Activated T-cell treated with anti-CD3 and anti-CD28 coated beads, Interleukin-2, amount 50 U/mL, for 72 hours (primary cell): ENCODE results near the gene TMEM151B. TPM values are rescaled to one million over a fixed set of nuclear protein-coding genes. Genes with fewer than 3 reads are reported as not detected.

Source experiments
- ATAC-seq, 2 donors: fragments of 150-1000 bp; cut with Tn5 transposase; replicated peaks in 1 of 2; 2 replicates each; pipeline ENCODE4 v1.10.0; 2021; ENCODE audit warnings: moderate library complexity in 2 of 2, mild to moderate bottlenecking in 1 of 2
- DNase-seq, 2 donors: peaks; one replicate each; pipeline ENCODE4 v3.0.0; 2021 to 2022; ENCODE audit warnings: mixed read lengths in 1 of 2
- H3K27ac Mint-ChIP-seq: one replicate; pipeline ENCODE4 v1.8.0; 2022; ENCODE audit warnings: mild to moderate bottlenecking, moderate library complexity, mixed read lengths
- H3K27me3 Mint-ChIP-seq: one replicate; pipeline ENCODE4 v1.8.0; 2022; ENCODE audit warnings: low read depth, mixed read lengths
- H3K36me3 Mint-ChIP-seq, 2 donors: one replicate each; pipeline ENCODE4 v1.8.0; 2022; ENCODE audit warnings: mixed read lengths in 2 of 2, mild to moderate bottlenecking in 1 of 2; ENCODE audit not compliant: insufficient read depth in 2 of 2
- H3K4me1 Mint-ChIP-seq: one replicate; pipeline ENCODE4 v1.8.0; 2022; ENCODE audit warnings: low read depth, mixed read lengths
- H3K4me3 Mint-ChIP-seq, 2 donors: one replicate each; pipeline ENCODE4 v1.8.0; 2022; ENCODE audit warnings: mild to moderate bottlenecking in 2 of 2, mixed read lengths in 2 of 2, moderate library complexity in 2 of 2
- H3K9me3 Mint-ChIP-seq, 2 donors: one replicate each; pipeline ENCODE4 v1.8.0; 2022; ENCODE audit warnings: mixed read lengths in 2 of 2
- total RNA-seq, 2 donors: library from RNA; stranded (reverse); gene quantifications; one replicate each; pipeline ENCODE4 v1.2.3, GENCODE V29; 2022

Gene TMEM151B
- total RNA-seq, 2 donors from 2014 or later: 0.25 TPM; not detected in 1

GRCh38 chr6:44266347-44266746 lies 3.9 kb upstream of the TMEM151B start:
- no peaks in the 10 kb centered on the region for H3K9me3 Mint-ChIP-seq
- DNase-seq (peak in 1 of 2 donors; percentile 63), ATAC-seq (peak in 1 of 2 donors; percentile 20)
- peaks cover 69% of the 10 kb centered on the region for H3K4me1 Mint-ChIP-seq
- H3K36me3 Mint-ChIP-seq: peaks cover 6 to 11% of the 10 kb centered on the region in 2 donors
- peak overlapping the region; percentile 79 for H3K27ac Mint-ChIP-seq
- H3K4me3 Mint-ChIP-seq: peak overlapping the region; percentile 88 to 99
- H3K27me3 Mint-ChIP-seq: peaks cover 40% of the 10 kb centered on the region

GRCh38 chr6:44267252-44267651 lies 3.0 kb upstream of the TMEM151B start:
- Mint-ChIP-seq H3K27me3 (peaks cover 49% of the 10 kb centered on the region), H3K4me3 (no peak overlapping the region), H3K9me3 (no peaks in the 10 kb centered on the region), H3K27ac (no peak overlapping the region), H3K36me3 (peaks cover 6 to 11% of the 10 kb centered on the region in 2 donors), H3K4me1 (peaks cover 65% of the 10 kb centered on the region)
- DNase-seq: no peak
- ATAC-seq: no peak

GRCh38 chr6:44268095-44268628 lies 2.1 kb upstream of the TMEM151B start:
- no peak for ATAC-seq

DNA sequence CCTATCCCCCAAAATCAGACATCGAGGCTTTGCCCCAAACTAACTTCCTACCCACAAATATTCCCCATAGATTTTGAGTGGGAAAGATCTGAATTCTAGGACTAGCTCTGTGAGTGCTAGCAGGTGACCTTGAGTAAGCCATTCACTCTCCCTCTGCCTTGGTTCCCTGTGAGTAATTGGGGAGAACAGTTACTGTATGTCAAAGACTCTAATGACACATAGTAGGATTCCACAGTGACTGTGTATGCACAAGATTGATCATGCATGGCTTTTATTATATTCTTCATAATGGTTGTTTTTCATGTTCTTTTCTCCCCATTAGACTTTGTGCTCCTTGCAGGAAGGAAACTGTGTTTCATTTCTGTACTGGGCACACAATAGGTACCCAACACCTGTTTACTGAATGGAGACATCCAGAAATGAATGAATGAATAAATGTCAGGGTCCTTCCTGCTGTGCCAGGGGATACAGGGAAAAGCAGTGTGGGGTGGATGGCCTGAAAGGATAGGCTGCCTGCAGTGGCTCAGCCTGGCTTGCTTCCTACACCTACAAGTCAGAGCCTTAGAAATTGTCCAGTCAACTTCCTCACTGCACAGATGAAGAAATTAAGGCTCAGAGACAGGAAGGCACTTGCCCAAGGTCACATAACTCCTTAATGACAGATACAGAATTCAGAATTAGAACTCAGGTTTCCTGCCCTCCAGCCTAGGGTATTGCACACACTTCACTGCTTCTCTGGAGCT lies 901 bp upstream of the TMEM151B start:
- Mint-ChIP-seq H3K27ac (no peak overlapping the region), H3K4me1 (peaks cover 44% of the 10 kb centered on the region), H3K4me3 (peak overlapping the region; percentile 53 to 75), H3K36me3 (peaks cover 5% of the 10 kb centered on the region in 2 donors), H3K9me3 (no peaks in the 10 kb centered on the region), H3K27me3 (peaks cover 68% of the 10 kb centered on the region)
- ATAC-seq (peak; percentile 57 to 59), DNase-seq (no peak)

More at GRCh38 chr6:44268095-44268628, 2.1 kb upstream of the TMEM151B start:
- Mint-ChIP-seq H3K4me1 (peaks cover 56% of the 10 kb centered on the region), H3K27me3 (peaks cover 58% of the 10 kb centered on the region), H3K4me3 (no peak overlapping the region), H3K27ac (peak overlapping the region; percentile 12), H3K9me3 (no peaks in the 10 kb centered on the region), H3K36me3 (peaks cover 6 to 11% of the 10 kb centered on the region in 2 donors)
- DNase-seq: peak; percentile 62 to 71

DNA sequence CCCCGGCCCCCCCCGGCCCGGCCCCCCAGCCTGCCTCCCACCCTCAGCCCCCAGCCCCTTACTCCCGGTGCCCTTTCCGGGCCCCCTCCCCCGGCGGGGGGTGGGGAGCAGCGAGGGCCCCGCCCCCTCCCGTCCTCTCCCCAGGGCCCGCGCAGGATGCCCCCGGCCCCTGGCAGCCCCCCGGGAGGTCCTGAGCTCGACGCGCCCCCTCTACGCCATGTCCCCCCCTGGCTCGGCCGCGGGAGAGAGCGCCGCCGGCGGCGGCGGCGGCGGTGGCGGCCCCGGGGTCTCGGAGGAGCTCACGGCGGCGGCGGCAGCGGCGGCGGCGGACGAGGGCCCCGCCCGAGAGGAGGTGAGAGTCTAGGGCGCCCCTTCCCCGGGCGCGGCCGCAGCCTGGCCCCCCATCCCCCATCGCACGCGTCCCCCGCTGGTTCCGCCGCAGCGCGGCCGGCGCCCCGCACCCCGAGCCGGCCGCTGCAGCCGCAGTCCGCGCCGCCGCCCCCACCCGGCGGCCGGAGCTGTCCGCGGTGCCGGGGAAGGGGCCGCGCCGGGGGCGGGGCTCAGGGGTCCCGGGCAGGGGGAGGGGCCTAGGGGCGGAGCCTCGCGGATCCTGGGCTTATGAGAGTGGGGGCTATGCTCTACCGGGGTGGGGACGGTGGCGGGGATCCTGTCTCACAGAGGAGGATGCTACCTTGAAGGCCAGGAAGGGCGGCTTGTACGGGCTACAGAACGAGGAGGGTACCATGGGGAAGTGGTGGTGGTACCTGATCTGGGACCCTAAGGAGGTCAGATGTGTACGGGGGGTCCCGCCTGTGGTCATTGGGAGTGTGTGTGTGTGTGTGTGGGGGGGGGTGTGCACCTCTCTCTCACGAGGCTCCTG lies 516 bp downstream of the TMEM151B start:
- H3K9me3 Mint-ChIP-seq: no peaks in the 10 kb centered on the region
- H3K4me1 Mint-ChIP-seq: peaks cover 39% of the 10 kb centered on the region
- H3K36me3 Mint-ChIP-seq: no peaks in the 10 kb centered on the region
- H3K27me3 Mint-ChIP-seq: peaks cover 74% of the 10 kb centered on the region
- peak overlapping the region; percentile 51 to 70 for H3K4me3 Mint-ChIP-seq
- H3K27ac Mint-ChIP-seq: no peak overlapping the region
- no peak for ATAC-seq
- no peak for DNase-seq

DNA sequence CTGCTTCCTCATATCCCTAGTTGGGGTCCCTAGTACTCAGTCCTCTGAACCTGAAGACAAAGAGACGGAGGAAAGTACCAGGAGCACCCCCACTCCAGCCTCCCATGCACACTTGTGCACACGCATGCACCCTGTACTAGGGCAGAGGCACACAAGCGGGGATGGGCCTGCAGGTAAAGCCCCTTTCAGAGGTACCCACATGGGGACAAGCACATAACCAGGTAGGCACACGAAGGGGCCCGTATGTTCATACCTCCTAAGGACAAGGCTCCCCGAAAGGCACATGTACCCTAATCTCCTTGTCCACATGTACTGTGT lies 1.1 kb downstream of the TMEM151B start:
- Mint-ChIP-seq H3K9me3 (no peaks in the 10 kb centered on the region), H3K36me3 (no peaks in the 10 kb centered on the region), H3K27me3 (peaks cover 74% of the 10 kb centered on the region), H3K4me3 (peak overlapping the region; percentile 10 to 70), H3K27ac (no peak overlapping the region), H3K4me1 (peaks cover 33% of the 10 kb centered on the region)
- ATAC-seq (no peak), DNase-seq (no peak)

- ATAC-seq (no peak), DNase-seq (no peak)
- no peaks in the 10 kb centered on the region for H3K36me3 Mint-ChIP-seq
- peaks cover 28% of the 10 kb centered on the region for H3K4me1 Mint-ChIP-seq
- no peaks in the 10 kb centered on the region for H3K9me3 Mint-ChIP-seq
- no peak overlapping the region for H3K27ac Mint-ChIP-seq
- H3K27me3 Mint-ChIP-seq: peaks cover 74% of the 10 kb centered on the region
- H3K4me3 Mint-ChIP-seq: no peak overlapping the region
Measured at GRCh38 chr6:44271914-44272313, 1.7 kb downstream of the TMEM151B start.

GRCh38 chr6:44272529-44272928 lies 2.3 kb downstream of the TMEM151B start:
- Mint-ChIP-seq H3K36me3 (no peaks in the 10 kb centered on the region), H3K9me3 (no peaks in the 10 kb centered on the region), H3K4me1 (peaks cover 21% of the 10 kb centered on the region), H3K4me3 (no peak overlapping the region), H3K27ac (no peak overlapping the region), H3K27me3 (peaks cover 74% of the 10 kb centered on the region)
- DNase-seq: no peak
- ATAC-seq: no peak

DNA sequence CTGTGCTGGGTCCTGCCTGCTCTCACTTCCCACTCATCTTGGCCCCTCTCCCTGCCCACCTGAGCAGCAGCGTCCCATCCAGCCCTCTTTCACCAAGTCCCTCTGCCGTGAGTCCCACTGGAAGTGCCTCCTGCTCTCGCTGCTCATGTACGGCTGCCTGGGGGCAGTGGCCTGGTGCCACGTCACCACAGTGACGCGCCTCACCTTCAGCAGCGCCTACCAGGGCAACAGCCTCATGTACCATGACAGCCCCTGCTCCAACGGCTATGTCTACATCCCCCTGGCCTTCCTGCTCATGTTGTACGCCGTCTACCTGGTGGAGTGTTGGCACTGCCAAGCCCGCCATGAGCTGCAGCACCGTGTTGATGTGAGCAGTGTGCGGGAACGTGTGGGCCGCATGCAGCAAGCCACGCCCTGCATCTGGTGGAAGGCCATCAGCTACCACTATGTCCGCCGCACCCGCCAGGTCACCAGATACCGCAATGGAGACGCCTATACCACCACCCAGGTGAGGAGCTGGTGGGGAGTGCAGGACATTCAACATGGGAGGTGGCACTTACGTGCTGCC lies 2.8 kb downstream of the TMEM151B start:
- H3K4me1 Mint-ChIP-seq: peaks cover 17% of the 10 kb centered on the region
- no peaks in the 10 kb centered on the region for H3K36me3 Mint-ChIP-seq
- peaks cover 74% of the 10 kb centered on the region for H3K27me3 Mint-ChIP-seq
- ATAC-seq (no peak), DNase-seq (no peak)
- H3K27ac Mint-ChIP-seq: no peak overlapping the region
- no peak overlapping the region for H3K4me3 Mint-ChIP-seq
- H3K9me3 Mint-ChIP-seq: no peaks in the 10 kb centered on the region

DNA sequence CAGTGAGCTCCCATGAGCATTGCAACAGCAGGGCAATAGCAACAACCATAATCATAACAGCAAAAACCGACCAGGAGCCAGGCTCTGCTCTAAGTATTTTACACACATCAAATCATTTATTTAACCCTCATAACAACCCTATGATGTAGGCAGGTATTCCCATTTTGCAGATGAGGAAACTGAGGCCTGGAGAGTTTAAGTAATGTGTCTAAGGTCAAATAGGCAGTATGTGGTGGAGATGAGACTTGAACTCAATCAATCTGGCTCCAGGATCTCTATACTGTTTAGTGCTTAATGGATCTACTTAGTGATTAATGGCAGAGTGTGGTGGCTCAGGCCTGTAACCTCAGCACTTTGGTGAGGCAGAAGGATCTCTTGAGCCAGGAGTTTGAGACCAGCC lies 3.4 kb downstream of the TMEM151B start:
- Mint-ChIP-seq H3K4me3 (no peak overlapping the region), H3K36me3 (no peaks in the 10 kb centered on the region), H3K27me3 (peaks cover 74% of the 10 kb centered on the region), H3K27ac (no peak overlapping the region), H3K4me1 (peaks cover 15% of the 10 kb centered on the region), H3K9me3 (no peaks in the 10 kb centered on the region)
- ATAC-seq (no peak), DNase-seq (no peak)

GRCh38 chr6:44275271-44275748 lies 5.1 kb downstream of the TMEM151B start:
- peak overlapping the region in 1 of 2 donors; percentile 40 for H3K4me3 Mint-ChIP-seq
- ATAC-seq (no peak), DNase-seq (no peak)
- no peak overlapping the region for H3K27ac Mint-ChIP-seq
- peaks cover 68% of the 10 kb centered on the region for H3K27me3 Mint-ChIP-seq
- no peaks in the 10 kb centered on the region for H3K36me3 Mint-ChIP-seq
- no peaks in the 10 kb centered on the region for H3K9me3 Mint-ChIP-seq
- H3K4me1 Mint-ChIP-seq: peaks cover 4% of the 10 kb centered on the region

GRCh38 chr6:44275749-44276648 lies 5.7 kb downstream of the TMEM151B start:
- Mint-ChIP-seq H3K27me3 (peaks cover 67% of the 10 kb centered on the region), H3K4me3 (peak overlapping the region in 1 of 2 donors; percentile 40), H3K4me1 (peaks cover 7% of the 10 kb centered on the region), H3K36me3 (no peaks in the 10 kb centered on the region), H3K9me3 (no peaks in the 10 kb centered on the region), H3K27ac (no peak overlapping the region)
- no peak for DNase-seq
- peak; percentile 61 to 70 for ATAC-seq
